Endometrium (tissue), 2 donors: ENCODE measurements around the gene NRBP1.

Experiments
- FAIRE-seq: peaks from 2 replicates; lab custom pipeline; 2012; peaks lifted over from hg19 to GRCh38; lab: Jason Lieb, UNC
- donor health status: control.
- donor health status: control.

Gene NRBP1

DNA sequence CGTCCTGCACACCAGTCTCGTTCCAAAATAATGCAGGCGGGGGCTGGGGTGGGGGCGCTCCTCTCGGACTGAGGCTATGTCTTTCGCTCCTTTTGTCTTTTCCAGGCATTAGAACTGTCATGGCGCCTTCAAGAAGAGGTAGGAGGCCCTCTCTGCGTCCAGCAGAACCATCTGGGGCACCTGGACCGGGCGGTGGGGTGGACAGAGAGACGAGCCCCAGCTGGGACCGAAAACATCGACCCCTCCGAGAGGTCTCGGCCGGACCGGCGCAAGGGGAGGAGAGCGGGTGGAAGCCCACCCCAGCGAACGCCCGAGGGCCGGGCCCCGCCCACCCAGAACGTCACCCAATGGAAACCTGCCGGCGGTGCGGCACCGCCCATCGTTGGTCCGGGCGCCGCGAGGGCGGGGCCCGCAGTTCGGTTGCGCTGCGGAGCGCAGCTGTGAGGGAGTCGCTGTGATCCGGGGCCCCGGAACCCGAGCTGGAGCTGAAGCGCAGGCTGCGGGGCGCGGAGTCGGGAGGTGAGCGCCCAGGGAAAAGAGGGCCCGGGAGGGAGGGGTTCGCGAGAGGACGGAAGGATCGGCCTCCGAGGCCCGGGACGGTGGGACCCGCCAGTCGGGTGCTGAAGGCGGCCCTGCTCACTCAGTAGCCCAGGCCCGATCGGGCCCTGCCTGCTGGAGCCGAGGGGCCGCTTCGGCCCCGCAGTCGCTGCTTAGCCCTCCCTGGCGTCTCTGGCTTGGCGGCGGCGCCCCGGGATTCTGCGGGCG lies at the start of gene NRBP1:
Gene NRBP1, plus strand, starts transcription at position 419 of the 765 bp plus-strand sequence. CDS start 4,643 bp downstream, outside the sequence.
- no peak for FAIRE-seq

DNA sequence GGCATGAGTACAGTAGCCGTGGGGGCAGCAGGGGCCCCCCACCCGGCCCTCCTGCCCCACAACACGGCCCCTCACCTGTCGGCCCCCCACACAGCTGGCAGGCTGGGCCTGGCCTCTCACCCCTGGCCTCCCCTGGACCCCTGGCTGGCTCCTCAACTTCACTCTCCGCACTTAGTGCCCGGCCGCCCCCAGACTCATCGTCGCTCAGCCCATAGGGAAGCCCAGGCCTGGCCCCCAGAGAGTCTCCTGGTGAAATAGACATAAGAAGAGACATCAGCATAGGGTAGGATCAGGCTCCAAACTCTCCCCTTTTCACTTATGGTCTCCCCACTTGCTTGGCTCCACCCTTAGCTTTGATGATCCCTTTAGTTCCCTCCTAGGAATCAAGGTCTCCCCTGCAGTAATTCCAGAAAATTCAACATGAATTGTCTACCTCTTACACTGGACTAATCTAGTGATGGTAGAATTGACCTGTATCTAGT lies 49.6 kb upstream of the NRBP1 start:
- FAIRE-seq, result no peak

DNA sequence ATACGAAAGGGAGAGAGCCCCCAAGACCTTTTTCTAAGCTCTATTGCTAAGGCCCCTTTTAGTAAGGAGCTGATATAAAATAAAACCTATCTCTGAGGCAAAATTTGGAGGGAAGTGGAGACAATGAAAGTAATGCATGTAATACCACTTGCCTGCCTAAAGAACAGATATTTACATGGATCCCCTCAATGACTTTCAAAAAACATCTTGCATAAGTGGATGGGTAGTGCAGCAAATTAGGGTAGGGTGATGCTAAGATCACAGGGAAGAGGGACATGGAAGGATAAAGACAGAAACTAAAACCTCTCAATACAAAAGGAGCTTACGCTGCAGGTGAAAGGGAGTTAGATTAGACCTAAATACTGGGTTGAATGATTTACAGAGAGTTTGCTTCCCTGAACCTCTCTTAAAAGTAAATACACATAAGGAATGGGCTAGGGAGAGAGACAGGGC lies 49.0 kb upstream of the NRBP1 start:
- no peak for FAIRE-seq

DNA sequence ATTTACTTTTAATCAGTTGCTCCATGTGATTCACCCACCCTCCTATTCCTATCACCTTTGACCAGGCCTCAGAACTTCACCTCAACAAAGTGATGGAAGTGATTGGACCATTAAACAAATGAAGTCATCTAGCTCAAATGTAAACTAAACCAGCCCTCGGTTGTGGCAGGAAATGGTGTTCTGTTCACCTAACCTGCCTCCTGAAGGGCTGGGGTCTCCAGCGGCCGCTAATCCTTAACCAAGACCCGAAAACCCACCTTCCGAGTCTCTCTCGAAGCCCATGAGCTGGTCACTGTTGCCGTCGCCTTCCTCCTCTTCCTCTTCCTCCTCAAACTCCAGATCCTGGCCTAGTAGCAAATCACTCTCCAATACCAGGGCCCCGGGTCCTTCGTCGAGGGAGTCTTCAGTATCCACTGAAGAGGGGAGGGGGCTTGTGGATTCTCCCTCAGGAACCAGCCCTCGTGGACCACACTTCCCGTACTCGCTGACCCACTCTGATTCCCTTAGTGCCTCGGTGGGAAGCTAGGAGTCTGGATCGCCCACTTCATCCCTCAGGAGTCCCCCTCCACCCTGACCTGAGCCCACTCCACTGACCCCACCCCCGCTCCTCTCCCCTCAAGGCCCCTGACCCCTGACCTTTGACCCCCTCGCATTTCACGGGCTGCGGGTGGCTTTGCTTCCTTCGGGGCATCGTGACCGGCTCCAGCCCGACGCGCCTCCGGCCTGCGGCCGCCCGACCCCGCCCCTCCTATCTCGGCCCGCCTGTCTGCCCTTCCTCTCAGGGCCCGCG lies 48.4 kb upstream of the NRBP1 start:
- FAIRE-seq, result no peak

DNA sequence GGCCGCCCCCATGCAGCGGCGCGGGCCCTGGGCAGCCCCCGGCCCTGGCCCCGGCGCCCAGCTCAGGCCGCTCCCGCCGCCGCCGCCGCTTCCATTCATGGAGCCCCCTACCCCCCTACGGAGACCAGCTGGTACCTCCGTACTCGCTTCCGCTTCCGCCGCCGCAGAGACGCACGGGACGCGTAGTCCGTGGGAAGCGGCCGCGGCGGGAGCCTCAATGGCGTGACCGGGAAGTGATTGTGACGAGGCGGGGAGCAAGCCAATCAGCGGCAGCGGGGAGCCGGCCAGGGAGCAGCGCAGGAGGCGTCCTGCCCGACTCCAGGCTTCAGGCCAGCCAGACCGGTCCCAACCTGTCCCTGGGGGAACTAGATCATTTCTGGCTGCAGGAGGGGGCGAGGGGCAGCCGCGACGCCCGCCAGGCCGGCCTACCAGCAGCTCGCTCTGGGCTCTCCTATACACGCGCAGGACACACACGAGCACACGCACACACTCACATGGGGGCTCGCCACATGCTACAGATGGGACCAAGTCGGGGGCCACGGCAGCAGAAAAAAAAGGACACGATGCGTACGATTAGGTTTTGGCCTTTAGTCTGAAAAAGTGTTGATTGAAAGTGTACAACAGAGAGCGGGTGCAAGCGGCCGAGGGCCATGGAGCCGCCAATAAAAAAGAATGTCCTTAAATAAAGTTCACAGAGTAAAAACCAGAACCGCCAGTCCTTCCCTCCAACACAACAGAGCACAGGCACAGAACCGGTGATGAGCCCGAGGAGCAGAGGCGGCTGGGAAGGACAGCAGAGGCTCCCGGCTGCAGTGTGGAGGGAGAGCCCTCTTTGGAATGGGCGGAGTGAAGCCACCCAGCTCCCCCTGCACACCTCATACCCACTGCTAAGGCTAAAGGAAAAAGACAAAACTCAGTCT lies 47.5 kb upstream of the NRBP1 start, which contains the start of gene ZNF513:
Gene ZNF513, minus strand, starts transcription at position 109 of the 920 bp plus-strand sequence. CDS start 208 bp downstream, outside the sequence.
- FAIRE-seq, result peak; percentile 77

DNA sequence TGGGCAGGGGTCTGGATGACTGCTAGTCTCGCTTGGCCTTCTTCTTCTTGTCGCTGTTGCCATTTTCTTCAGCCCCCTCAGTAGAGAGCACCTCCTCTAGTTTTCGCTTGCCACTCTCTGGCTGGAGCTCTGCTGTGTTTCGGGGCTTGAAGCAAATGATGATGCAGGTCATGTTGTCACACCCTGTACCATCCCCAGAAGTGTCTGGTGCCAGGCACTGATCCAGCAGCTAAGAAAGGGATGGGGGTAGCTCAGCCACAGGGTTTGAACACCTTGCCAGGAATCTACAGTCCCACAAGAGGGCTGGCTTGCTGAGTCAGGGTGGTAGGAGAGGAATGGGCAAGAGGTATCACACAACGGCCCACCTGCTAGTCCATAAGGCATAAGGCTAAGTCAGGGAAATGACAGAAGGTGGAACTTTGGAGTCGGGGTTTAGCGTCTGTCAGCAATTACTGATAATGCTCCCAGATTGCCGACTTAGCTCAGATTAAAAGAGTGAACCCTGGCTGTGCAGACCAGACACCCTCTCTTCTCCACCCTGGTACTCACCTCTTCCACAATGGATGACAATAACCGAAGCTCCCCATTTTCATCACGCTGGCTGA lies 46.8 kb upstream of the NRBP1 start:
- FAIRE-seq, result no peak

DNA sequence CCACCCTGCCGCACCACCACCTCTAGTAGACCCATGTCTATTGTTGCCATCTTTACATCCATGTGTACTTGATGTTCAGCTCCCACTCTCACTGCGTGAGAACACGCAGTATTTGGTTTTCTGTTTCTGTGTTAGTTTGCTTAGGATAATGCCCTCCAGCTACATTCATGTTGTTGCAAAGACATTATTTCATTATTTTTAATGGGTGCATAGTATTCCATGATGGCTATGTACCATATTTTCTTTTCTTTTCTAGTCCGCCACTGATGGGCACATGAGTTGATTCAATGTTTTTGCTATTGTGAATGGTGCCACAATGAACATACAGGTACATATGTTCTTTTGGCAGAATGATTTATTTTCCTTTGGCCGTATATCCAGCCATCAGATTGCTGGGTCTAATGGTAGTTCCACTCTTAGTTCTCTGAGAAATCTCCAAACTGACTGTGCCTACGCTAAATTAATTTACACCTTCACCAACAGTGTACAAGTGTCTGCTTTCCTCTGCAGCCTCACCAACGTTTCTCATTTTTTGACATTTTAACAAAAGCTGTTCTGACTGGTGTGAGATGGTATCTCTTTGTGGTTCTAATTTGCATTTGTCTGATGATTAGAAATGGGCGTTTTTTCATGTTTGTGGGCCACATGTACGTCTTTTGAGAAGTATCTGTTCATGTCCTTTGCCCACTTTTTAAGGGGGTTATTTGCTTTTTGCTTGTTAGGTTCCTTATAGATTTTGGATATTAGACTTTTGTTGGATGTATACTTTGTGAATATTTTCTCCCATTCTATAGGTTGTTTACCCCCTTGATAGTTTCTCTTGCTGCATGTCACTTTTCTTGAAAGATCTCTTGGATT lies 37.4 kb upstream of the NRBP1 start:
- FAIRE-seq, result no peak

DNA sequence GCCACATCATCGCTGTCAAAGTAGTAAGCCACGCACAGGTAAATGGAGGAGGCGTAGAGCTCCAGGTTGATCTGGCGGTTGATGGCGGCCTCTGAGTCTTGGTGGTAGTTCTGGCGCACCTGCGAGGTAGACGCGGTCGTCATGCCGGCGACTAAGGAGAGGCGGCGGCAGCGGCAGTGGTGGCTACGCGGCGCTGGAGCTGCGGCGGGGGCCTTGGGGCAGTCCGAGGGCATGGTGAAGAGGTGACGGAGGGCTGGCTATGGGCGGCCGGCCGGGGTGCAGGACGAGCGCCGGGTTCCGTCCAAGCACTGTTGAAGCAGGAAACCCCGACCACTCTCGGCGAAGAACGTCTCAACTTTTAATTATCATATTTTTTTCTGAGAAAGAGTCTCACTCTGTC lies 35.2 kb upstream of the NRBP1 start:
- no peak for FAIRE-seq

DNA sequence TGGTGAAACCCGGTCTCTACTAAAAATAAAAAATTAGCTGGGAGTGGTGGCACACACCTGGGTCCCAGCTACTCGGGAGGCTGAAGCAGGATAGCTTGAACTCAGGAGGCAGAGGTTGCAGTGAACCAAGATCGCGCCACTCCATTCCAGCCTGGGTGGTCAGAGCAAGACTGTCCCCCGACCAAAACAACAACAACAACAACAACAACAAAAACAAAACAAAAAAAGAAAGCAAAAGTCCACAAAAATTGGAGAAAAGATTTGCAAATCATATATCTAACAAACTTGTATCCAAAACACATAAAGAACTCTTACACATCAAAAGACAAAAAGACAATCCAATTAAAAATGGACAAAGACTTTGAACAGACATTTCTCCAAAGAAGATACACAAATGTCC lies 29.5 kb upstream of the NRBP1 start:
- no peak for FAIRE-seq

DNA sequence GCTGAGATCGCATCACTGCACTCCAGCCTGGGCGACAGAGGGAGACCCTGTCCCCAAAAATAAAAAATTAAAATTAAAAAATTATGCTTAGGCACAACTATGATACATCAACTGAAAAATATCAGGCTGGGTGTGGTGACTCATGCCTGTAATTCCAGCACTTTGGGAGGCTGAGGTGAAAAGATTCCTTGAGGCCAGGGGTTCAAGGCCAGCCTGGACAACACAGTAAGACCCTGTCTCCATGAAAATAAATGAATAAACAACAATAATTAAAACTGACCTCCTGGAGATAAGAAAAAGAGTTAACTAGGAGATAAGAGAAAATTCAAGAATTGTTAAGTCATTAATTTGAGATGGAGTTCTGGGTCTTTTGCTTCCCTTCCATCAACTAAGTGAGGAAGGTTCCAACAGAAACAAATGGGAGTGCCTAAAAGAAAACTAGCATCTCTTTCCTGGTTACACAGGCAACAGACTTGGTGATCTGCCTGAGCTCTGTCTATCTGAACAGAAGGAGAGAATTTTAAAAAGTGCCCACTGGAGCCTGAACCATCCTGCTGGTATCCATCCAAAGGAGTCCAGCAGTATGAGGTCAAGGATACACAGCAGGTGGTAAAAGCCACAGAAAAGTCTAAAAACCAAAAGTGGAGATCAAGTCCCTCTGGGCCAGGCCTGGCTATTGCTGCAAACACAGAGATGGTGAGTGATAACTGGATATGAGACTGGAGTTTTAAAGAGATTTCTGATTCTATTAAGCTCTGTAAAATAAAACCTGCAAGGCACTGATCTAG lies 27.9 kb upstream of the NRBP1 start:
- FAIRE-seq, result no peak

DNA sequence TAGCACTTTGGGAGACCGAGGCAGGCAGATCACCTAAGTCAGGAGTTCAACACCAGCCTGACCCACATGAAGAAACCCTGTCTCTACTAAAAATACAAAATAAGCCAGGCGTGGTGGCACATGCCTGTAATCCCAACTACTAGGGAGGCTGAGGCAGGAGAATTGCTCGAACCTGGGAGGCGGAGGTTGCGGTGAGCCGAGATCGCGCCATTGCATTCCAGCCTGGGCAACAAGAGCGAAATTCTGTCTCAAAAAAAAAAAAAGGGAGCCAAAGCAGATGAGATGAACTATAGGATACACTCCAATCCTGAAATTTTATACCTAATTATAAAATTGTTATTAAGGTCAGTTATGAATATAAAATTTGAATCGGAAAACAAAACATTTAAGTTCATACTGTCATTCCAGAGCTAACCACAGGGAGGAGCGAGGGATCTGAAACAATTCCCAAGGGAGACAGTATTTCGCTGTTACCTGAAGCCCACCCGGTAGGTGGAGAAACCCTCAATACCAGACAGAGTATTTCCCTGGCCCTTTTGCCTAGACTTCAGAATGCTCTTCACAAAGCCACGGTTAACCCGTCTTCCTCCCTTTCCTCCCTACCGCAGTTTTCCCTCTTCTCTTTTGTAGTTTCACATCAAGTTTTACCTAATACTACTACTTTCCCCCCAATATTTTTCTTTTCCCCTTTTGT lies 20.5 kb upstream of the NRBP1 start:
- FAIRE-seq, result no peak

DNA sequence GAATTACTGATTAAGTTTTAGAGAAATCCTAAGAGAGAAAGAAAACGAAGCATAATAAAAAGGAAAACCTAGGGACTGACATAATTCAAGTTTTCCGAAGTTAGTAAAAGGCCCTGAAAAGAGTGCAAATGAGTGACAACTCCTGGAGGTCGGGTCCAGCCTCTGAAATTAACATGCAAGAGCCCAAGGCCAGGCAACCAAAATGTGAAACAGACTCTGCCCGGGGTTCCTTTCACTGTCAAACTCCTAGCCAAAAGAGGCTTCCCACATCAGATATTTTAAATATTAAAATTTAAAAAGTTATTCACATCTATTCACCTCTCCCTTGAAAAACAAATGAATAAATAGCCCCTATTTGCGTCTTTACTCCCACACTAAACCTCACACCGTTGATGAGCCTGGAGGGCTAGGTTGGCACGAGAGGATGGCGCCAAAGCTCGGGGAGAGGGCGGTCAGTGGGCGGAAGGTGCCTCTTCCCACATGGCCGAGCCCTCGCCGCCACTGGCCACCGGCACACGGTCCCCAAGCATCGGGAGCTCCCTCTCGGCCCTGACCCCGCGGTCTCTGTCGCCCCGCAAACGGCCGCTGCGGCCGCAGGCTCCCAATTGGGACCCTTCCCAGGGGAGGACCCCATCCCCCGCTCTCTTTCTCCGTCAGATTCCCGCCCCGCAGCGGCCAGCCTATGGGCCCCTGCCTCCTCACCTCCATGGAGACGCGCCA lies 19.7 kb upstream of the NRBP1 start:
- FAIRE-seq, result no peak

DNA sequence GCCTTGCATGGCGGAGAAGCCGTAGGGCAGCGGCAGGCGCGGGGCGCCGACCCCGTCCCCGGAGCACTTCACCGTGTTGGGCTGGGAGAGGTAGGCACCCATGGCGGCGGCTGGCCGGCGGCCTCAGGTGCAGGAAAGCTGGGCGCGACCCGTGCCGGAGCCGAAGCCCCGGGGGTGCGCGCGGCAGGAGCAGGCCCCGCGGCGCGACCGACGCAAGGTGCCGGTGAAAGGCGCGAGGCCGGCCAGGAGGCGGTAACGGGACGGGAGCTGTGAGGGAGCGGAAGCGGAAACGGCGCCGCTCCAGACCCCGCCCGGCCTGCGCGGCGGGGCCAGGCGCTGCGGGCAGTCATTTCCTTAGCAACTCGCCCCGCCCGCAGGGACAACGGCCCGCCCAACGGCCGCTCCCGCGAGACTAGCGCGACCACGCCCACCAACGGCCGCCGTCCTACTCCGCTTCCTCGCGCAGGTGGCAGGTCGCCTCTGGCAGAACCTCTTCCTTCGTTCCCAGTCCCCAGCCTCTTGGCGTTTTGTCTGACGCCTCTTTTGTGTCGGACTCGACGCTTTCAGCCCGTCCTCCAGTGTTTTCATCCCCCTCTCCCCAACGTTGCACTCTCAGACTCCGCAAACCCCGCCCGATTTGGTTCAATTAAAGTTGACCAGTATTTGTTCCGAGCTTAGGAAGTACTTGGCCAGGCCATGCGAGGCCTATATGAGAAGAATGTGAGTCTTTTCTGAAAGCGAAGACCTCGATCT lies 18.9 kb upstream of the NRBP1 start, which contains the start of gene PPM1G:
Gene PPM1G, minus strand, starts transcription at position 271 of the 753 bp plus-strand sequence. Its CDS starts 169 bp downstream, at position 102.
- FAIRE-seq, result no peak

DNA sequence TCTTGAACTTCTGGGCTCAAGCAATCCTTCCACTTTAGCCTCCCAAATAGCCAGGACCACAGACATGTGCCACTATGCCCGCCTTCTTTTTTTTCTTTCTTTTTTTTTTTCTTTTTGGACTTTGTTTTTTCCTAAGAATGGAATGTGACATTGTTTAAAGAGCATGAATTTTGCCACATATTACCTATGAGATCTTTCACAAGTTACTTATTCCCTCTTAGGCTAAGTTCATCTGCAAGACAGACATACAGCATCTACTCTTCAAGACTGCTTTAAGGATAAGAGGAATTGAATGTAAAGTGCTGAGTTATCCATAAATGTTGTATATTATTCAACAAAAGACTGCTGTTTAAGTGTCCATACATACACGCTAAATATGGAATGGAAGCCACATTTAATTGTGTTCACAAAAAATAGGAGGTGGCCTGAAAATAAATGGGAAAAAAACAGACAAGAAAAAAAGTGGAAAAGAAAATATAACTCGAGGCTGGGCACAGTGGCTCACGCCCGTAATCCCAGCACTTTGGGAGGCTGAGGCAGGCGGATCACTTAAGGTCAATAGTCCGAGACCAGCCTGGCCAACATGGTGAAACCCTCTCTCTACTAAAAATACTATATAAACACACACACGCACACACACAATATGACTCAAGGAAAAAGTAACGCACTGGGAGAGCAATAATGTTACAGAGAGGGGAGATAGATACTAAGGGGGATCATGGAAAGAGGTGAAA lies 15.8 kb upstream of the NRBP1 start:
- no peak for FAIRE-seq

DNA sequence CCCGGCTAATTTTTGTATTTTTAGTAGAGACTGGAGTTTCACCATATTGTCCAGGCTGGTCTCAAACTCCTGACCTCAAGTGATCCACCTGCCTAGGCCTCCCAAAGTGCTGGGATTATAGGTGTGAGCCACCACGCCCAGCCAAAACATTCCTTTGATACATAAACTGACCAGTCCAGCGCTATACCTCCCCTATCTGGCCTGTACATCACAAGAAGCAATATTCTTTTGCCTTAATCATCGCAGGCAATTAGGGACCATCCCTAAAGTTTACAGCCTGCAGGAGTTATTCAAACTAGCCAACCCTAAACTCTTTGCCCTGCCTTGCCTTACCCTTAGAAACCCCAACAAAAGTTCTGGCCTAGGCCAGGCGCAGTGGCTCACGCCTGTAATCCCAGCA lies 12.3 kb upstream of the NRBP1 start:
- FAIRE-seq, result no peak

DNA sequence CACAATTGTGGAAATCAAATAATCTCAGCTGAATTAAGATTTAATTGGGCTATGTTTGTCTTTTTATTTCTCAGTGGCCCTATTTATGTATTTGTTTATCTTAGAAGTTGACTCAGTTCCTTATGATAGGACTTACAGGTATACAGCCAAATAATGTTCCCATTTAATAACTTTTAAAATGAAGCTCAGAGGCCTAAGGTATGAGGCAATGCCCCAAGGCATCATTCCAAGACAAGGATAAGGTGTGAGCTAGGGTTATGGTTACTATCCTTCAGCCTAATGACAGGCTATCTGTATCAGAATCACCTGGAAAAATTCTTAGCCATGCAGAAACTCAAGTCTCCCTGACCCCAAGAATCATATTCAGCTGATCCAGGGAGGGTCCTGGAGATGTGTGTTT lies 7.4 kb upstream of the NRBP1 start:
- no peak for FAIRE-seq
